Left renal cortex interstitium (tissue), 4 donors: ENCODE data around the gene GAGE12H. TPM values are rescaled to one million over a fixed set of nuclear protein-coding genes. Genes with fewer than 3 reads are reported as not detected.
"Not testable (repeated sequence)": the region's sequence is repeated elsewhere in the genome, so short reads cannot be mapped to it uniquely, and the experiment has no call there.

ENCODE experiments used
- DNase-seq, 4 donors: peaks; one replicate each; pipeline ENCODE4 v3.0.0-alpha.2; 2013; ENCODE audit warnings: low read depth in 4 of 4, low spot score in 2 of 4, missing footprints in 1 of 4
- polyA plus RNA-seq, 4 donors: library from polyadenylated mRNA; unstranded; fragments of 120-200 nt; gene quantifications; one replicate each; pipeline ENCODE4 v1.2.1, GENCODE V29; 2013; ENCODE audit not compliant: insufficient read length in 4 of 4

Gene GAGE12H, protein sequence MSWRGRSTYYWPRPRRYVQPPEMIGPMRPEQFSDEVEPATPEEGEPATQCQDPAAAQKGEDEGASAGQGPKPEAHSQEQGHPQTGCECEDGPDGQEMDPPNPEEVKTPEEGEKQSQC
- polyA plus RNA-seq, result not detected

- DNase-seq, result not testable (repeated sequence)
Observed at GRCh38 chrX:49579649-49580048, at the start of gene GAGE12H. Gene GAGE12H (plus strand): TSS chrX:49579949. CDS start chrX:49581104, 1,155 bp downstream.

- DNase-seq, result not testable (repeated sequence)
Observed at GRCh38 chrX:49531877-49532276, 47.9 kb upstream of the GAGE12H start, which contains the start of gene GAGE12C. Gene GAGE12C (plus strand): TSS chrX:49532177. CDS start chrX:49533332, 1,155 bp downstream.

DNA sequence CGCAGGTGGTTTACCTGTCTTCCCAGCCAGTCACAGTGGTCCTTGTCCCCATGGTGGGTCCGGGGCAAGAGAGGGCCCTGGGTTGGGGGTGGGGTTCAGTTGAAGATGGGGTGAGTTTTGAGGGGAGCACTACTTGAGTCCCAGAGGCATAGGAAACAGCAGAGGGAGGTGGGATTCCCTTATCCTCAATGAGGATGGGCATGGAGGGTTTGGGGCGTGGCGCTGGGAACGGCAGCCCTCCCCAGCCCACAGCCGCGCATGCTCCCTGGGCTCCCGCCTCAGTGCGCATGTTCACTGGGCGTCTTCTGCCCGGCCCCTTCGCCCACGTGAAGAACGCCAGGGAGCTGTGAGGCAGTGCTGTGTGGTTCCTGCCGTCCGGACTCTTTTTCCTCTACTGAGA, 38.3 kb upstream of the GAGE12H start, which contains the start of gene GAGE12D:
GAGE12D (plus strand) TSS at position 301 of the 400 bp plus-strand sequence. CDS start 1,155 bp downstream, outside the sequence.
- not testable (repeated sequence) for DNase-seq

- not testable (repeated sequence) for DNase-seq
Observed at GRCh38 chrX:49550989-49551388, 28.8 kb upstream of the GAGE12H start, which contains the start of gene GAGE12E. Gene GAGE12E (plus strand): TSS chrX:49551289. CDS start chrX:49552444, 1,155 bp downstream.

- DNase-seq, result not testable (repeated sequence)
Observed at GRCh38 chrX:49560542-49560941, 19.2 kb upstream of the GAGE12H start, which contains the start of gene GAGE12F. Gene GAGE12F (plus strand): TSS chrX:49560842. CDS start chrX:49561997, 1,155 bp downstream.

DNA sequence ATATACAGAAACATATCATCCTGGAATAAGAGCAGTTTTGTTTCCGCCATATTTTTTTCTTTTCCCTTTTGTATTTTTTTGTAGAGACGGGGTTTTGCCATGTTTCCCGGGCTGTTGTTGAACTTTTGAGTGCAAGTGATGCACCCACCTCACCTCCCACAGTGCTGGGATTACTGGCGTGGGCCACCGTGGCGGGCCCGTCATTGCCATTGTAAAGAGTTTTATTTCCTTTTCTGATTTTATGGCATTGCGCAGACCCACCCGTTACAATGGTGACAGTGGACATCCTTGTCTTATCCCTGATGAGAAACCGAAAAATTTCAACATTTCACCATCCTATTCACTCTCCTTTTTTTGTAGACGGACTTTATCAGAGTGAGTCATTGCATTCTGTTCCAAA, 11.0 kb upstream of the GAGE12H start:
- not testable (repeated sequence) for DNase-seq

DNA sequence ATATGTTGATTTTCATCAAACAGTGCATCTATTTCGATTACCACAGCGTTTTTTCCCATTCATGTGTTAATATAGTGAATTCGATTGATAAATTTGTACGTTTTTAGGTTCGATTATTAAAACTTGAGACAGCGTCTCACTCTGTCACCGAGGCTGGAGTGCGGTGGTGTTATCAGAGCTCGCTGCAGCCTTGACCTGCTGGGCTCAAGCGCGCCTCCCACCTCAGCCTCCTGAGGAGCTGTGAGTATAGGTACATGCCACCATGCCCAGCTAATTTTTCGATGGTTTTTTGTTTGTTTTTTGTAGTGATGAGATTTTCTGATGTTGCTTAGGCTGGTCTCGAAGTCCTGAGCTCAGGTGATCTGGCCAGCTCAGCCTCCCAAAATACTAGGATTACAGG, 10.6 kb upstream of the GAGE12H start:
- DNase-seq, result not testable (repeated sequence)

GRCh38 chrX:49570100-49570499, 9.6 kb upstream of the GAGE12H start, which contains the start of gene GAGE12G:
Gene GAGE12G (plus strand): TSS chrX:49570400. CDS start chrX:49571555, 1,155 bp downstream.
- not testable (repeated sequence) for DNase-seq

GRCh38 chrX:49589196-49589595, 9.4 kb downstream of the GAGE12H start, which contains the start of gene GAGE2A:
Gene GAGE2A (plus strand): TSS chrX:49589496. CDS start chrX:49590651, 1,155 bp downstream.
- DNase-seq, result not testable (repeated sequence)

DNA sequence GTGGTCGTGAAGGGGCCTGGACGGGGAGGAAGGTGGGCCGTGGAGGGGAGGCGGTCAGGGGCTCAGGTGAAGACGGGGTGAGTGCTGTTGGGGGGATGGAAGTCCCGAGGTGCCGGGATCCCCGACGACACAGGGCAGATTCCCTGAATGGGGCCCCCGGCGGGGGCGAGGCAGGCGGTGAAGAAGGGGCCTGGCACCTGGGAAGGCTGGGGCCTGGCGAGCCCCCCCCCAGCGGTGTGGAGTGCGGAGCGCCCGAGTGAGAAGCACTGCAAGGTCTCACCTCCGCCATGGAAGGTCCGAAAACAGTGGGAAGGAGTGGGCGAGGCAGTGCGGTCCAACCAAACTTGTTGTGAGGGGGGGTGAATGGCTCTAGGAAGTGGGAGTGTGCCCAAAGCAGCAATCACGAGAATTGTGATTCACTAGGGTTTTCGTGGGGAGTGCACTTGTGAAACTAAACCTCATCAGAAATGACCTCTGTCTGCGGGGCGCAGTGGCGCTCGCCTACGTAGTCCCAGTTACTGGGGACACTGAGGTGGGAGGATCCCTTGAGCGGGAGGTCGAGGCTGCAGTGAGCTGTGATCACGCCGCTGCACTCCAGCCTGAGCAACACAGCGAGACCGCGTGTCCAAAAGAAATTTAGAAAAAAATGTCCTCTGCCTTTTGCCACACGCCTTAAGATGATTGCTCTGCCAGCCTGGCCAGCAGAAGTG, 10.2 kb downstream of the GAGE12H start:
- DNase-seq, result not testable (repeated sequence)

- not testable (repeated sequence) for DNase-seq
Observed at GRCh38 chrX:49590488-49590887, 10.7 kb downstream of the GAGE12H start.

DNA sequence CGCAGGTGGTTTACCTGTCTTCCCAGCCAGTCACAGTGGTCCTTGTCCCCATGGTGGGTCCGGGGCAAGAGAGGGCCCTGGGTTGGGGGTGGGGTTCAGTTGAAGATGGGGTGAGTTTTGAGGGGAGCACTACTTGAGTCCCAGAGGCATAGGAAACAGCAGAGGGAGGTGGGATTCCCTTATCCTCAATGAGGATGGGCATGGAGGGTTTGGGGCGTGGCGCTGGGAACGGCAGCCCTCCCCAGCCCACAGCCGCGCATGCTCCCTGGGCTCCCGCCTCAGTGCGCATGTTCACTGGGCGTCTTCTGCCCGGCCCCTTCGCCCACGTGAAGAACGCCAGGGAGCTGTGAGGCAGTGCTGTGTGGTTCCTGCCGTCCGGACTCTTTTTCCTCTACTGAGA, 19.0 kb downstream of the GAGE12H start, which contains the start of gene GAGE1:
GAGE1 (plus strand) TSS at position 301 of the 400 bp plus-strand sequence. CDS start 1,155 bp downstream, outside the sequence.
- DNase-seq, result not testable (repeated sequence)

- DNase-seq, result no peak
Observed at GRCh38 chrX:49610718-49611310, 31.1 kb downstream of the GAGE12H start.

DNA sequence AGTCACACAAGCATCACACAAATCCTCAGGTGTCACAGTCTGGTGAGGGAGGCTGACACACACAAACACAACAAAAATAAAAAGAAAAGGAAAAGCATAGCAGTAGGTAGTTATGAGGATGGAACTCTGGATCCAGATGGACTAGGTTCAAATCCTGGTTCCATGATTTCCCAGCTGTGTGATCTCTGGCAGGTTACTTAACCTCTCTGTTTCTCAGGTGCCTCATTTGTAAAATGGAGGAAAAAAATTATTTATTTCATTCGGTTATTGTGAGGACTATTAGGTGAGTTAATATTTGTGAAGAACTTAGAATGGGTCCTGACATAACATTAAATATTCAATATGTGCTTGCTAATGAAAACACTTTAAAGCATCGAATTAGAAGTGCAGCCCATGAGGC, 38.8 kb downstream of the GAGE12H start:
- DNase-seq, result no peak

- DNase-seq, result peak in 1 of 4 donors; percentile 9
Observed at GRCh38 chrX:49627086-49627777, 47.5 kb downstream of the GAGE12H start.

Other genes starting within 250 kb of the GAGE12H start
- gene GAGE13, start 248.4 kb upstream of the GAGE12H start, polyA plus RNA-seq, result not detected
- gene GAGE12C, start 47.8 kb upstream of the GAGE12H start, polyA plus RNA-seq, result not detected
- not detected for gene GAGE12D, start 38.2 kb upstream of the GAGE12H start, polyA plus RNA-seq
- not detected for gene GAGE12E, start 28.7 kb upstream of the GAGE12H start, polyA plus RNA-seq
- not detected for gene GAGE12F, start 19.1 kb upstream of the GAGE12H start, polyA plus RNA-seq
- not detected for gene GAGE12G, start 9.5 kb upstream of the GAGE12H start, polyA plus RNA-seq
- gene GAGE2A, start 9.5 kb downstream of the GAGE12H start, polyA plus RNA-seq, result not detected
- under 1 TPM in 1 of 4 donors, not detected in 3; 0.03 TPM for gene GAGE1, start 19.1 kb downstream of the GAGE12H start, polyA plus RNA-seq
- not detected for gene PAGE1, start 116.0 kb downstream of the GAGE12H start, polyA plus RNA-seq
- gene PAGE4, start 249.4 kb downstream of the GAGE12H start, polyA plus RNA-seq, result 1 to 10 TPM in 2 of 4 donors, under 1 TPM in 1, not detected in 1; 0.75 to 1.5 (median 1.4) TPM